DMS153 (cell line): ENCODE data around the gene MED23.
"Not testable (repeated sequence)": the region's sequence is repeated elsewhere in the genome, so short reads cannot be mapped to it uniquely, and the experiment has no call there.

Experiments
- DNase-seq: peaks from one replicate; lab custom pipeline; 2025; lab: John Stamatoyannopoulos, UW

The MED23 gene

GRCh38 chr6:131574686-131575085 is 53.4 kb downstream of the MED23 start:
- DNase-seq = no peak

GRCh38 chr6:131574133-131574532 is 53.9 kb downstream of the MED23 start:
- no peak for DNase-seq

GRCh38 chr6:131572686-131573415 is 55.2 kb downstream of the MED23 start, which contains the start of gene ARG1:
Gene ARG1 (plus strand): TSS chr6:131573226. CDS start chr6:131573283, 57 bp downstream.
- DNase-seq = no peak

- no peak for DNase-seq
Measured at GRCh38 chr6:131568726-131569125, 59.3 kb downstream of the MED23 start.

GRCh38 chr6:131565056-131565455 is 63.0 kb downstream of the MED23 start:
- DNase-seq = no peak

- no peak for DNase-seq
Measured at GRCh38 chr6:131561925-131562707, 65.9 kb downstream of the MED23 start.

GRCh38 chr6:131558922-131559321 is 69.1 kb downstream of the MED23 start:
- DNase-seq = no peak

GRCh38 chr6:131555992-131556391 is 72.0 kb downstream of the MED23 start:
- DNase-seq = no peak

- no peak for DNase-seq
Measured at GRCh38 chr6:131552572-131552971, 75.5 kb downstream of the MED23 start.

GRCh38 chr6:131551902-131552301 is 76.1 kb downstream of the MED23 start:
- no peak for DNase-seq

- DNase-seq = no peak
Measured at GRCh38 chr6:131549811-131550210, 78.2 kb downstream of the MED23 start.

- DNase-seq = no peak
Measured at GRCh38 chr6:131548441-131548840, 79.6 kb downstream of the MED23 start.

- DNase-seq = no peak
Measured at GRCh38 chr6:131547488-131547887, 80.6 kb downstream of the MED23 start.

- no peak for DNase-seq
Measured at GRCh38 chr6:131545317-131545716, 82.7 kb downstream of the MED23 start.

GRCh38 chr6:131538615-131539014 is 89.4 kb downstream of the MED23 start:
- not testable (repeated sequence) for DNase-seq

- no peak for DNase-seq
Measured at GRCh38 chr6:131532580-131533039, 95.4 kb downstream of the MED23 start.

GRCh38 chr6:131531681-131532080 is 96.4 kb downstream of the MED23 start:
- DNase-seq = not testable (repeated sequence)

- DNase-seq = not testable (repeated sequence)
Measured at GRCh38 chr6:131530936-131531335, 97.1 kb downstream of the MED23 start.

GRCh38 chr6:131524695-131525336 is 103.2 kb downstream of the MED23 start:
- DNase-seq = no peak

GRCh38 chr6:131523988-131524673 is 103.9 kb downstream of the MED23 start:
- no peak for DNase-seq
